Inflammatory macrophage treated with lipopolysaccharide for 1 hour (primary cell): ENCODE measurements around the gene C15orf39.
A peak's percentile ranks its signal among the peaks of the same experiment; 100 is the strongest.
"Not testable (repeated sequence)": the region's sequence is repeated elsewhere in the genome, so short reads cannot be mapped to it uniquely, and the experiment has no call there.

Experiments
- DNase-seq, 2 donors: peaks; one replicate each; pipeline ENCODE4 v3.0.0-alpha.2; 2020 to 2022

C15orf39 gene

DNA sequence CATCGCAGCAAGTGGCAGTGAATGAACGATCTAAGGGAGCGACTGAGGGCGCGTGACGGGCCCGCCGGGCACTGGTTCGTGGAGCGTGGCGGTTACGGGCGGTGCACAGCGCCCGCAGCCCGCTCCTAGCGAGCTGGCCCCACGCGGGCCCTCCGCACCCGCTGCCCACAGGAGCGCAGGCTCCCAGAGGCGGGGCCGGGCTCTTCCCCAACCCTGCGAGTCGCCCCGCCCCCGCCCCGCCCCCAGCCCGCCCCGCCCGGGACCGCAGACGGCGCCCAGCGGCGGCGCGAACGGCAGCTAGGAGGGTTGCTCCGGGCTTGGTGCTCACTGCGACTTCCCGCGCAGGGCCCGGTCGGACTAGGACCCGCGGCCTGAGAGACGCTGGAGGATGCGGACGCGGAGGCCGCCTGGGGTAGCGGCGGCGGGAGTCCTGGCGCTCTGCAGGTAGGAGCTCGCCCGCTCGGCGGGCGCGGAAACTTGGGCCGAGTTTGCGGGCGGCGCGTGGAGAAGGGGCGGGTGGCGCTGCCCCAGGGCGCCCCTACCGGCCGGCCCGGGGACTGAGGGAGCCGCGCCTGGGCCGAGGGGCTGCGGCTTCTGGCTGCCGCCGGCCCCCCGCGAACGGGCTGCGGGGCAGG lies at the start of gene C15orf39:
C15orf39 (plus strand) TSS at position 267 of the 635 bp plus-strand sequence. CDS start 4,167 bp downstream, outside the sequence.
- DNase-seq: peak; percentile 69 to 73

- no peak for DNase-seq
Measured at GRCh38 chr15:75152382-75153079, 49.2 kb upstream of the C15orf39 start.

DNA sequence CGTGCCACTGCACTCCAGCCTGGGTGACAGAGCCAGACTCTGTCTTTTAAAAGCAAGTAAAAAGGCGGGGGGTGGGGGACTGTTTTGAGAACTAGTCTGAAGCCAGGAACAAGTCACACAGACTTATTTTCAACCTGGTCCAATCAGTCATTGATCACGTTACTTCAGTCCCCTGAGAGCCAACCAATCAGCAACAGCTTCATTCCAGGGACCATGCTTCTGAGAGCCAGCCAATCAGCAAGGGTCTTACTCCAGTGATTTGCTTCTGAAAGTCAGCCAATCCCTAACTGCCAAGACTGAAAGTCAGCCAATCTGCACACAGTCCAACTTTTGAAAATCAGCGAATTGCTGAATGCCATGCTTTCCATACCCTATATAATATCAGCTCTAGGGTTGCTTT lies 48.6 kb upstream of the C15orf39 start:
- DNase-seq: peak; percentile 61 to 69

GRCh38 chr15:75153565-75154276 lies 48.0 kb upstream of the C15orf39 start:
- DNase-seq: peak in 1 of 2 donors; percentile 37

- DNase-seq: no peak
Measured at GRCh38 chr15:75154461-75155062, 47.1 kb upstream of the C15orf39 start.

GRCh38 chr15:75156326-75157215 lies 45.1 kb upstream of the C15orf39 start:
- DNase-seq: no peak

- no peak for DNase-seq
Measured at GRCh38 chr15:75158402-75158801, 43.3 kb upstream of the C15orf39 start.

DNA sequence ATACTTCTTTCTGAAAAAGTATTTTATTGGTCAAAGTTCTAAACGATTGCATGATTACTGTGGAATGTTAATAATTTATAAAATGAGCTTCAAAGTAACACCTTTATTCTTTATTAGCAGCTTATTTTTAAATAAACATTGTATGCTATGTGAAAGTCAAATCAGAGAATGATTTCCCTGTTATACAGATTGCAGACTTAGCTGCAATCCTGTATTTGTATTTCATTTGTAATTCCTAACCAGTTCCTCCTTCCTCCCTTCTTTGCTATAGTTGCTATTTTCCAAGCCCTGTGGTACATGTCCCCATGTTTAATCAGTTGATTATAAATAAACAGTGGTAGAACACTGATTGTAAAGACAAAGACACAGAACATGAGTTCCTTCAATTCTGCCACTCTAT lies 42.4 kb upstream of the C15orf39 start:
- DNase-seq: no peak

DNA sequence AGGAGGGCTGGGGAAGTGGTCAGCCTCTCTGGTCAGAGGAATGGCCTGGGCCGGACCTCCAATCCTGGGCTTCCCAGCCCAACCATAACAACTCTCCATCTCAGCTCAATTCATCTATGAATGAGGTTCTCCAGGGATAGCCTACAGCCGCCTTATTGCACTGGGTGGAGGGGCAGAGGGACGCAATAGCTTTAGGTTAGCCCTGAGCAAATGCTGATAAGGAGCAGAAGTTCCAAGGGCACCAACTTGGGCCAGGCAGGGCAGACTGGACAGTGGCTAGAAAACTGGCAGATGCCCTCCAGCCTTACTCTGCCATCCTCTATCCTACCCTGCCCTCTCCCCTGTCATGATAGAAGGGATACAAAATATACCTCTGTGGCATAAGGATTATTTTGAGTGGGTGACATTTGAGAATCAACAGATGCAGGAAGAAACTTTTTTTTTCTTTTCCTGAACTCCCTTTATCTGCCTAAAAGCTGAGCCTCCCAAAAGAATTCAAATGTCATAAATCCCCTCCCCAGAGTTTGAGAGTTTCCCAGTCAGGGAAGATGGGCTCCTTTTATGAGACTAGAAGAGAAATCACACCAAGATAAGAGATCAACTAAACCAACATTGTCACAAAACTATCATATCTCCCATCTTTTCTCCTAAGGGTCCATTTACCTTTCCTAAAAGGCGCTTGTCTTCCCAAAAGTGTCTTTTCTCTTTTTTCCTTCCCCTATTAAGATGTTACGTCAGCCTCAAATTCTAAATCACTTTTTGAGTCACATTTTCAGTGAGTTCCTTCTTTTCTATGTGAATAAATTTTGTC lies 40.4 kb upstream of the C15orf39 start:
- DNase-seq: peak in 1 of 2 donors; percentile 63

- DNase-seq: peak; percentile 70 to 80
Measured at GRCh38 chr15:75161917-75162414, 39.7 kb upstream of the C15orf39 start.

DNA sequence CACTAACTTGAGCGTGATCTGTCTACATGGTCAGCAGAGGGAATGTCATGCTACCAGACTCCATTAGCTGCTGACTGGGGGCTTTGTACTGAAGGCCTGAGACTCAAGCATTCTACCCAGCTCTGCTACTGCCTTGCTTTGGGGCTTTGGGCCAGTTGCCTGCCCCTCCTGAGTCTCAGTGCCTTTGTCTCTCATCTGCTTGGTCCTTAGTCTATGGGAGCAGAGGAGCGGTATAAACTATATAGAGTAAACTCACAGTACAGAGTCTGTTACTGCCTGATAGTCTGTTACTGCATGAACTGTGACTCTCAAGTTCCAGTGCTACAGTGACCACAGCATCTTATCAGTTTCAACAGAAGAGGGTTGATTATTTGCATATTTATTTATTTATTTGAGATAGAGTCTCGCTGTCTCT lies 38.5 kb upstream of the C15orf39 start:
- no peak for DNase-seq

DNA sequence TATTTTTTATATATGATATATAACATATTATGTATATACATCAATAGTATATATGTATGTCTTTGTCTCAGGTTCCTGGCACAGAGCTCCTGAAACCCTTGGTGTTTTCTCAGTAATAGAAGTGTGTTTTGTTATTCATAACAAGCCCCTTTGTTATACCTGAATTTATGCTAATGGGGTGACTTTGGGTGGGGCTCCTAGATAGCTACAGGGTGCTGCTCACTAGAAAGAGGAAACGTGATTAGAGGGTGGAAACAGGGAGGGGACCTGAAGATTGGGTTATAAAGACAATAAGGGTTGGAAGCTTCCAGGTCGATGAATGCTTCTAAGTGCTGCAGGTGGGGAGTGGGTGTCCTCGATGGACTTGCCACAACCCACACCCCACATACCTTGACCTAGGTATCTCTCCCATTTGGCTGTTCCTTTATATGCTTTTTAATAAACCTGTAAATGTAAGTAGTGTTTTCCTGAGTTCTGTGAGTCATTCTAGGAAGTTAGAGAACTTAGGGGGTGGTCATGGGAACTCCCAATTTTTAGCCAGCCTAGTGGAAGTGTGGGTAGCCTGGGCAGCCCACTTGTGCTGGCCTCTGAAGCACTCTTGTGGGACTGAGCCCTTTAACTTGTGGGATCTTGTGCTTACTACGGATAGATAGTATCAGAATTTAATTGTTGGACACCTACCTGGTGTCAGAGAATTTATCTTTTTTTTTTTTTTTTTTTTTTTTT lies 36.9 kb upstream of the C15orf39 start:
- DNase-seq: peak; percentile 35 to 37

GRCh38 chr15:75166489-75167063 lies 35.1 kb upstream of the C15orf39 start:
- not testable (repeated sequence) for DNase-seq

- DNase-seq: peak; percentile 59 to 62
Measured at GRCh38 chr15:75167588-75168350, 33.9 kb upstream of the C15orf39 start.

- DNase-seq: no peak
Measured at GRCh38 chr15:75168374-75168773, 33.3 kb upstream of the C15orf39 start.

- DNase-seq: no peak
Measured at GRCh38 chr15:75170203-75170602, 31.5 kb upstream of the C15orf39 start.

DNA sequence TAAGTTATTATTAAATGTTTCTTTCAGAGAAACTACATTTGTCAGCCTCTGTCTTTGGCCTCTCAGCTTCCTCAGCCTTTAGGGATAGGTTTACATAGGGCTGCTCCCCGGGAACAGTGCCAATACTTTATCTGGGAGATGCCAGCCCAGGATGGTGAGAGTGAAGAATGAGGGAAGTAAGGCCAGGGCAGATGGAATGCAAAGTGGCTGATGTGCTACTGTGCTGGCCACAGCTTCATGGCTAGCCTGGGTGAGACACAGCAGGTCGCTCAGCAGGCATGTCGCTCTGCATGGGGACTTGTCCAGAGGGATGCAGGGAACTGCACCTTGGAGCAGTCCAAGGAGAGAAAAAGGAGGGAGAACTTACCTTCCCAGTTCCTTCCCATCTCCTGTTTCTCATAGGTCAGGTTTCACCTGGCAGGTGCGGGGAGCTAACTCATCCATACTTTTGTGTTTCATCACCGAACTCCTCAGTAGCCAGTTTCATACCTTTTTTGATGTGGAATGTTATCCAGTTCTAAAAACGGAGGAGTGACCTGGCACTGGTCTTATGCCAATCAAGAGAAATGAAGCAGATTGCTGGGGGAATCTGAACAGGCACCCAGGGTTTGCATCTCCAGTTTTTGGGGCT lies 30.9 kb upstream of the C15orf39 start:
- DNase-seq: no peak

DNA sequence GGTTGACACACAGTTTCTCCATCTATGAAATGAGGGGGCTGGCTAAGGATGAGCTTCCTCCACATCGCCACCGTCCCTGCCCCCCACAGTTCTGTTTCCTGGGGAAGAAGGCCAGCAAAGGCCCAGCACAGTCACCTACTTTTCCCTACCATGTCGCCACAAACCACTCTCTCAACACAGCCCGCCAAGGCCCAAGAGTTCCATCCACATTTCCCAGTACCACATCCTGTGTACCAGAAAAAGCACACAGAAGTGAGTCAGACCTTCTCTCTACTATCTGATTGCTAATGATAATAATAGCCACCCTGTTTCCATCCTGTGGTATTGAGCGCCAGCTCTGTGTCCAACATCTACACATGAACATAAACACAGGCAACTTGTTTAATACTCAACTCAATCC lies 30.3 kb upstream of the C15orf39 start:
- peak; percentile 74 to 78 for DNase-seq
